Body of pancreas (tissue), 4 donors: ENCODE data around the gene ARMC6.

Source experiments
- CTCF ChIP-seq, 7 experiments: fragments of 450-650 bp in 4 of 7; fragments of 200-600 bp in 3 of 7; sonication (generic) in 3 of 7; IDR thresholded peaks; one replicate each; pipeline ENCODE4 v1.5.1; 2016 to 2019; ENCODE audit warnings: antibody characterized with exemption in 7 of 7
- POLR2A ChIP-seq, 3 donors: fragments of 450-650 bp; IDR thresholded peaks; one replicate each; pipeline ENCODE4 v1.6.1; 2016; ENCODE audit warnings: antibody characterized with exemption in 3 of 3, mild to moderate bottlenecking in 2 of 3

- TF ChIP-seq POLR2A (IDR thresholded peaks at IDR 0.05) (no peak), CTCF (IDR thresholded peaks at IDR 0.05) (no peak)
These were observed 50.2 kb downstream of the ARMC6 start for GRCh38 chr19:19083413-19084178.
